Muscle of leg (tissue), 11 donors: ENCODE data around the gene ZNF423. TPM values are rescaled to one million over a fixed set of nuclear protein-coding genes. Genes with fewer than 3 reads are reported as not detected.

Source experiments
- DNase-seq: peaks from one replicate; pipeline ENCODE4 v3.0.0; 2013
- H3K27ac ChIP-seq: one replicate; pipeline ENCODE4 v1.5.1; 2013; ENCODE audit warnings: mild to moderate bottlenecking, low read length, control low read depth
- H3K27me3 ChIP-seq: one replicate; pipeline ENCODE4 v1.6.1; 2013; ENCODE audit warnings: low read length; ENCODE audit not compliant: control insufficient read depth, insufficient read depth
- H3K36me3 ChIP-seq: one replicate; pipeline ENCODE4 v1.6.1; 2013; ENCODE audit warnings: low read length; ENCODE audit not compliant: control insufficient read depth, insufficient read depth
- H3K4me1 ChIP-seq: one replicate; pipeline ENCODE4 v1.6.1; 2013; ENCODE audit warnings: low read length; ENCODE audit not compliant: control insufficient read depth, insufficient read depth
- H3K4me3 ChIP-seq: one replicate; pipeline ENCODE4 v1.5.1; 2013; ENCODE audit warnings: low read length, control low read depth
- H3K9me3 ChIP-seq: replicated peaks from 2 replicates; pipeline ENCODE4 v1.6.1; 2013; ENCODE audit warnings: low read depth, low read length; ENCODE audit not compliant: control insufficient read depth
- WGBS: methylation state at CpG from one replicate; pipeline ENCODE4 v1.1.5; 2013; ENCODE audit warnings: missing lambda C conversion rate; ENCODE audit not compliant: insufficient coverage; 5-methylcytosine and 5-hydroxymethylcytosine counted together
- polyA plus RNA-seq, 8 donors: library from polyadenylated mRNA; unstranded; fragments of 120-200 nt; gene quantifications; one replicate each; pipeline versions ENCODE4 v1.2.1 to v1.2.3, GENCODE V29; 2013; ENCODE audit warnings: inconsistent platforms in 1 of 8, low replicate concordance in 1 of 8; ENCODE audit not compliant: insufficient read length in 8 of 8, insufficient read depth in 1 of 8
- total RNA-seq: library from RNA; stranded (reverse); fragments of 120-200 nt; gene quantifications from one replicate; pipeline ENCODE4 v1.2.4, GENCODE V29; 2013

Gene ZNF423
- total and polyA plus RNA-seq, 9 donors: 15.8 to 30.0 (median 25.5) TPM

DNA sequence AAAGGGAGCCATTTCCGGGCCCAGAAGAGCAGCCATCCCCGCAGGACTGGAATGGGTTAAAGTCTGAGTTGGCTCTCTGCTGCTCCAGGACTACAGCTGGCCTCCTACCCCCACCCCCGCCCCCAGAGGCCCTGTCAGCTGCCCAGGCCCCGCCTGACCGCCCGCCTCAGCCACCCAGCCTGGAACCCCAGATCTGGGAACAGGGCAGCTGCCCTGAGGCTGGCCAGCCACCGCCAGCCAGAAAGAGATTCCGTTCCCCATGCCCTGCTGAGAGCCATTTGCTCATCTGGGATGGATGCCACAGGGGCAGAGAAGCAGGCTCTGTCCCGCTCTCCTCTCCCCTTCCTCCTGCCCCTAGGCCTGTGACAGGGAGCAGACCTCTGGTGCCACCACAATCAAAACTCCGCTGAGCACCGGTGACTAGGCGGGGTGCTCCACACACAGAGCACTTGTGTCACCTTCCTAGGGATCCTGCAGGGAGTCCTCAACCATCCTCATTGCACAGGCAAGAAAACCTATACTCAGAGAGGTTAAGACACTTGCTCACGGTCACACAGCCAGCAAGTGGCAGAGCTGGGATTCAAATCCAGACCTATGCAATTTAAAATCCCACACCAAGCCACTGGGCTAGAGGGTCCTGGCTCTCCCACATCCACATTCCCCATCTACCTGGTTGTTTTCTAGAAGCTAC lies 44.1 kb downstream of the ZNF423 start:
- Histone ChIP-seq H3K27me3 (no peaks in the 10 kb centered on the region), H3K4me1 (peaks cover 91% of the 10 kb centered on the region), H3K4me3 (no peak overlapping the region), H3K9me3 (no peaks in the 10 kb centered on the region), H3K36me3 (no peaks in the 10 kb centered on the region), H3K27ac (peak overlapping the region; percentile 88)
- peak; percentile 91 for DNase-seq
- 44% methylated on average over 7 of the region's 13 CpGs for WGBS

DNA sequence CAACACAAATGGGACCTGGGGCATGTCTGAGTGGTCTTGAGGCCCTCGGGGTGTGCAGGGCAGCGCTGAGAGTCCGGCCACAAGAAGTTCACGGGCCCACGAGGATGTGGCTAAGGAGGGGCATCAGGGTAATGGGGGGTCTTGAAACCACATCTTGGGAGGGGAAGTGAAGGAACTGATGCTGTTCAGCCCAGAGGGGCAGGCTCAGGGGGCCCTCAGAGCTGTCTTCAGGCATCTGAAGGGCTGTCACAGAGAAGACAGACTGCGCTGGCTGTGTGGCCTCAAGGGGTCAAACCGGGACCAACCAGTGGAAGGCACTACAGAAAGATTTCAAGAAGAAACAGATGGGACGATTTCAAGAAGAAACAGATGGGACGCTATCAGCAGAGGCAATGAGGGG lies 45.1 kb downstream of the ZNF423 start:
- peak overlapping the region; percentile 44 for H3K27ac ChIP-seq
- H3K9me3 ChIP-seq: no peaks in the 10 kb centered on the region
- WGBS: 49% methylated on average over 7 of the region's 9 CpGs
- H3K27me3 ChIP-seq: no peaks in the 10 kb centered on the region
- DNase-seq: no peak
- no peak overlapping the region for H3K4me3 ChIP-seq
- H3K4me1 ChIP-seq: peaks cover 87% of the 10 kb centered on the region
- H3K36me3 ChIP-seq: no peaks in the 10 kb centered on the region

DNA sequence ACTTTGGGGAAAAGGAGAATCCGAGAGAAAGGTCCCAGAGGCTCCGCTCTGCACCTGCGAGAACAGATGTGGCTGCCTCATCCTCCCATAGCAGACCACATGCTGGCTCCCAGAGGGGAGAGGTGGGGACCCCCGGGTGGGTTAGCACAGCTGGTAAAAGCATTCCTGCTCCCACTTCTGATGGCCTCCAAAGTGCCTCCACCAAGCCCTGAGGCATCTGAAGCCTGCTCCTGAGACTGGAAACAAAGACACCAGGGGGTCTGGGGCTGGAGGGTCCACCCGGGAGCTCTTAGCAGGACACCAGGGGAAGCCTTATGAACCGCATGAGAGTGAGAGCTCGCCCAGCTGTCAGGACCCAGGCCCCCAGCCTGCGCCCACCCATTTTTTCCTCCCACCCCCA lies 46.4 kb downstream of the ZNF423 start:
- H3K36me3 ChIP-seq: no peaks in the 10 kb centered on the region
- H3K4me1 ChIP-seq: peaks cover 77% of the 10 kb centered on the region
- no peaks in the 10 kb centered on the region for H3K9me3 ChIP-seq
- H3K4me3 ChIP-seq: no peak overlapping the region
- 65% methylated on average over 5 of the region's 8 CpGs for WGBS
- H3K27me3 ChIP-seq: no peaks in the 10 kb centered on the region
- DNase-seq: no peak
- no peak overlapping the region for H3K27ac ChIP-seq

DNA sequence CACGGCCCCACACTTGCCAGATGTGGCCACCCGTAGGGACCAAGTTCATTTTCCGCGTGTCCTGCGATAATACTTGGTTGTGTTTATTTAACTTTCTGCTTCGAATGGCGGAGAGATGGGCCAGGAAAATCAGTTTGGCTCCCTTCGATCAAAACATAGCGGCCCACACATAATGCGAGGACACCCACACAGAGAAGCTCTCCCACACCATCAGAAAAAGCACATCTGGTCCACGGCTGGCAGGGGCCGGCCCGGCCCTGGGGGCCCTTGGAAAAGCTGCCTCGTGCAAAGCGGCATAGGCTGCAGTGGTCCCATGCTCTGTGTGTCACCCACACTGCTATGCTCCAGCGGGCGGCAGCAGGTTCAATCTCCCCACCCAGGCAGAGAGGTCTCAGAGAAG lies 46.9 kb downstream of the ZNF423 start:
- H3K9me3 ChIP-seq: no peaks in the 10 kb centered on the region
- H3K27me3 ChIP-seq: no peaks in the 10 kb centered on the region
- H3K4me1 ChIP-seq: peaks cover 72% of the 10 kb centered on the region
- H3K27ac ChIP-seq: peak overlapping the region; percentile 35
- 24% methylated on average over 6 of the region's 17 CpGs for WGBS
- no peak for DNase-seq
- H3K36me3 ChIP-seq: no peaks in the 10 kb centered on the region
- H3K4me3 ChIP-seq: no peak overlapping the region

DNA sequence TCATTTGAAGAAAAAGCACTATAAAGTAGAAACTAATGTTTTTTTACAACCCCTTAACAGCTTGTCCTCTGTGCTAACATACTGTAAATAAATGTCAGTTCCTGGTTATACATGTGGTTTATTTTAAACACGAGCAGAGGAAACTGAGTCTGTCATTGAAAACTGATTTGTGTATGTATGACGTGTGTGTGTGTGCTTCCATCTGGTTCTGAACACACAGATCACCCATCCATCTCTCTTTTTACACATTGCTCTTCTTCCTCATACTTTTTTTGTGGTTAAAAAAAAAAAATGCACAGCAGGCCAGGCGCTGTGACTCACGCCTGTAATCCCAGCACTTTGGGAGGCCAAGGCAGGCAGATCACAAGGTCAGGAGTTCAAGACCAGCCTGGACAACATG lies 49.5 kb downstream of the ZNF423 start:
- no peak overlapping the region for H3K4me3 ChIP-seq
- DNase-seq: no peak
- peaks cover under 1% of the 10 kb centered on the region for H3K36me3 ChIP-seq
- no peak overlapping the region for H3K27ac ChIP-seq
- no CpG with 5 or more reads among the region's 4 CpGs for WGBS
- no peaks in the 10 kb centered on the region for H3K9me3 ChIP-seq
- H3K4me1 ChIP-seq: peaks cover 52% of the 10 kb centered on the region
- H3K27me3 ChIP-seq: no peaks in the 10 kb centered on the region

DNA sequence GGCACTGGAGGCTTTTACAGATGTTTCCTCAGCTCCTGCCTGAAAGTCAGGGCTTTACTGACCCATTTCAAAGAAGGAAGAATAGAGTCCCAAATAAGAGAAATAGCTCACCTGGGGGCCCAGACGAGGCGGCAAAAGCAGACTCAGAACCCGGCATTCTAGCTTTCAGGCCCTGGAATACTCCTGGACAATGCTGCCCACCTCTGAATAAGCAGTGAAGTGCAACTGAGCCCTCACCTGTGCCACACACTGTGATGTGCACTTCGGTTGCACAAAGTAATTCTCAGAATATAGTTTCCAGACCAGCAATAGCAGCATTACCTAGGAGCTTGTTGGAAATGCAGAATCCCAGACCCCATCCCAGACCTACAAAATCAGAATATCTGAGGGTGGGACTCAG lies 54.6 kb downstream of the ZNF423 start:
- H3K4me3 ChIP-seq: no peak overlapping the region
- no peak overlapping the region for H3K27ac ChIP-seq
- DNase-seq: no peak
- no peaks in the 10 kb centered on the region for H3K9me3 ChIP-seq
- peaks cover 31% of the 10 kb centered on the region for H3K4me1 ChIP-seq
- 90% methylated on average over 4 of the region's 4 CpGs for WGBS
- H3K27me3 ChIP-seq: no peaks in the 10 kb centered on the region
- H3K36me3 ChIP-seq: peaks cover 3% of the 10 kb centered on the region

DNA sequence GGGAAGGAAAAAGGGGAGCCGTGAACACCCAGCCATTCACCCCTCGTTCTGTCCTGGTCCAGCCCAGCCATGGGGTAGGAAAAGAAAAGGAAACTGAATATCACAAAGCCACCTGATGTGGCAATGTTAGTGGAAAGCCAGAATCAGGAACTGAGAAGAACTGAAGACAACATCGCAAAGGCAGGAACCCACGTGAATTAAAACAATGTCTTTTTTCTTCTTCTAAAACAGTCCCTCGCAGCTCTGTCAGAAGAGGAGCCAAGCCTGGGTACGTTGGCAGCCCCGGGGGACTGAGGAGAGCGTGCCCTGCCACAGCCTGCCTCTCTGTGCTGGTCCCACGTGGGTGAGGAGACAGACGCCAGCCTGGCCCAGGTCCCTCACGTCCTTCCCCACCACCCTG lies 55.0 kb downstream of the ZNF423 start:
- H3K27me3 ChIP-seq: no peaks in the 10 kb centered on the region
- no peaks in the 10 kb centered on the region for H3K9me3 ChIP-seq
- no peak overlapping the region for H3K4me3 ChIP-seq
- 56% methylated on average over 5 of the region's 11 CpGs for WGBS
- peaks cover 30% of the 10 kb centered on the region for H3K4me1 ChIP-seq
- no peak for DNase-seq
- H3K36me3 ChIP-seq: peaks cover 3% of the 10 kb centered on the region
- no peak overlapping the region for H3K27ac ChIP-seq

DNA sequence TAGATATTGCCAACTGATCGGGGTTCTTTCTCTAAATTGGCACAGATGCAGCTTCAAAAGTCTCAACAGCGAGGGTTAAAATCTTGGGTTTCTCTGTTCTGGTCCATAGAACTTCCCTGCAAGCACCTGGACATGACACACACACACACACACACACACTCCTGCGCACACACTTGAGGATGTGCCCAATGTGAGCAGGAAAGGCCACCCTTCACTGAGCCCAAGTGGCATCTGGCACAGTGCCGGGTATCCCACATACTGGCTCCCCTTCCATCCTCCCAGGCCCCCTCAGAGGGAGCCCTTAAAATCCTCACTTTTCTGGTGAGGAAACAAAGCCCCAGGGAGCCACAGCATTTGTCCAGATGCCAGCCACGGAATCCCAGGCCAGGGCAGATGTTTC lies 55.5 kb downstream of the ZNF423 start:
- peaks cover 33% of the 10 kb centered on the region for H3K4me1 ChIP-seq
- H3K27ac ChIP-seq: no peak overlapping the region
- H3K36me3 ChIP-seq: peaks cover 3% of the 10 kb centered on the region
- no peak for DNase-seq
- no peak overlapping the region for H3K4me3 ChIP-seq
- H3K9me3 ChIP-seq: no peaks in the 10 kb centered on the region
- H3K27me3 ChIP-seq: no peaks in the 10 kb centered on the region
- WGBS: 80% methylated on average over 5 of the region's 5 CpGs

DNA sequence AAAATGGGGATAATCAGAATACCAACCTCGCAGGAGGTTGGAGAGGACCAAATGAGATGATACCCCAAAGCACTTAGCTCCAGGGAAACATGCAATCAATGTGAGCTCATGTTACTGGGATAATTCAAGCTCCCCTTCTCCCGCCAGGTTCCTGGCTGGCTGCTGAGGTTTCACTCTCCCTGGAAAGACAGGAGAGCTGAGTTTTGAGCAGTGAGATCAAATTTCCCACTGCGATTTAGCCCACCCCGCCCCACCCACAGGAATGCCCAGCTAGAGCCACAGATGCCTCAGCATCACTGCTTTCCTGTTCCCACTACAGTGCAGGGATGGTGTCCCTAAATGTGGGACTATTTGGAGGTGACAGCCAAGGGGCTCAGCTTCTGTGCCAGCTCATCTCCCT lies 56.7 kb downstream of the ZNF423 start:
- no peak overlapping the region for H3K4me3 ChIP-seq
- H3K36me3 ChIP-seq: peaks cover 3% of the 10 kb centered on the region
- no peak overlapping the region for H3K27ac ChIP-seq
- DNase-seq: no peak
- H3K27me3 ChIP-seq: no peaks in the 10 kb centered on the region
- WGBS: 35% methylated on average over 2 of the region's 4 CpGs
- H3K4me1 ChIP-seq: peaks cover 41% of the 10 kb centered on the region
- H3K9me3 ChIP-seq: no peaks in the 10 kb centered on the region

DNA sequence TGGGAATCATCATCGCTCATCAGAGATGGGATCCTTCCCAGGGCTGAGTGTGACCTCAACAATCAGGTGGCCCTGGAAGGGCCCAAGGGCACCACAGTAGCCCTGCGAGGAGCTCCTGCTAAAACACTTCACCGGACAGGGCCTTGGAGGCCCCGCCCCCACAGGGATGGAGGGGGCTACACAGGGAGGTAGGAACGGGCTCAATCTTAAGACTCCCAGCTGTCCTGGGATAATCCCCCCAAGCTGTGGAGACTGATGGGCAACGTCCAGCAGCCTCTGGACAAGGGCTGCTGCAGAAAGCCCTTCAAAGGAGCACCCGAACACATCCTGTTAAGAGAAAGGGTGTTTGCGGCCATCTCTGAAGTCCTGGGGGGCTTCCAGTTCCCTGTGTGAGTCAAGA lies 60.4 kb downstream of the ZNF423 start:
- Histone ChIP-seq H3K27me3 (no peaks in the 10 kb centered on the region), H3K9me3 (no peaks in the 10 kb centered on the region), H3K4me1 (peaks cover 42% of the 10 kb centered on the region), H3K36me3 (no peaks in the 10 kb centered on the region), H3K27ac (no peak overlapping the region), H3K4me3 (no peak overlapping the region)
- DNase-seq: no peak
- 72% methylated on average over 6 of the region's 8 CpGs for WGBS

DNA sequence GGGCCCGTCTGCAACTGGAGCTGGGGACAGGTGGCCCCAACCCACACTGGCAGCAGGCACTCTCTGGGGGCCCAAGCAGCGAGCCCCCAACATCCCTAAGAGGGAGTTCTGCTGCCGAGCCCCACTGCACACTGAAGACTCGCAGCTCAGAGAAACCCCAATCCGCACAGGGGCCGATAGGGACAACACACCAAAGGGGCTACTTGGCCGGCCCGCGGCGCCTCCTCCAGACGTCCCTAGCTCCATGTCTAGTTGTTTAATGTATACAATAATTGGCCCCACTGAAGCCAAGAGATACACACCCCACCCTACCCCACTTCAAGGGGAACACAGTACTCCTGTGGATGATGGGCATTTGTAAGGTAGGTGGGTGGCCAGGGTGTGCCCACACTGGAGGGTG lies 62.7 kb downstream of the ZNF423 start:
- Histone ChIP-seq H3K9me3 (no peaks in the 10 kb centered on the region), H3K27ac (no peak overlapping the region), H3K4me1 (peaks cover 47% of the 10 kb centered on the region), H3K36me3 (no peaks in the 10 kb centered on the region), H3K4me3 (no peak overlapping the region), H3K27me3 (no peaks in the 10 kb centered on the region)
- 56% methylated on average over 3 of the region's 11 CpGs for WGBS
- DNase-seq: no peak
